ENCODE data around the gene BNC2. TPM values are rescaled to one million over a fixed set of nuclear protein-coding genes. Genes with fewer than 3 reads are reported as not detected.

BNC2 gene
- total and polyA plus RNA-seq, 2 of the 4 experiments (the other 2 are of a cell fraction) = 15.5 to 45.2 TPM

DNA sequence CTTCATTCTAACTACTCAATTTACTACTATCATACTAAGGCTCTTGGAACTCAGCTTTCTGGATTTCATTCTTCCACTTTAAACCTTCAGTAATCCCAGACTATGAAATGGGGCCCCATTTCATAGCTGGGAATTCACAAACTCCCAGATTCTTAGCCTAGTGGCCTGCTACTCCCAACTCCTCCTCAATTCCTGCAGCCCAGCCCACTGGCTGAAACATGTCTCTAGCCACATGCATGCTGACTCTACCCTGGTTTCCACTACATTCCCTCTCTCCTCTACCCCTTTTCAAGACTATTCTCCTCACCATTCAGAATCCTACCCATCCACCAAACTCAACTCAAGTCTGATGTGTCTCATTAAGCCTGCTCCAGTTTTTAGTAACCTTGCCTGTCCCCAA lies 370.6 kb downstream of the BNC2 start:
- Histone ChIP-seq H3K79me1 (ENCODE audit: low read depth in 1 of 2, low read length in 2 of 2) (peaks cover 20 to 39% of the 10 kb centered on the region in 2 experiments; a peak in 3 of 4 replicates), H2BK20ac (ENCODE audit: low read depth, low read length) (peak overlapping the region; percentile 79; the same call in 1 of the 2 replicates), H2AK9ac (replicated peaks; ENCODE audit: low read depth, low read length, poor library complexity) (peak overlapping the region; percentile 21), H3K56ac (ENCODE audit: extremely low read depth, insufficient read depth, low read length) (no peak overlapping the region), H3K27ac (ENCODE audit: insufficient read depth, low read length) (no peak overlapping the region), H3K4ac (ENCODE audit: low read depth, low read length) (peak overlapping the region; percentile 84; the same call in 1 of the 2 replicates), H3K9me3 (ENCODE audit: control insufficient read depth, insufficient read depth, low read length) (no peaks in the 10 kb centered on the region), H2BK120ac (ENCODE audit: low read depth, low read length) (peak overlapping the region; percentile 76; the same call in 1 of the 2 replicates), H3K27me3 (ENCODE audit: control insufficient read depth, insufficient read depth, low read length) (no peaks in the 10 kb centered on the region), H3K18ac (ENCODE audit: low read depth, low read length) (peak overlapping the region; percentile 66; the same call in 1 of the 2 replicates), H2AK5ac (ENCODE audit: low read depth, low read length) (peak overlapping the region; percentile 68), H4K91ac (ENCODE audit: insufficient read depth, low read depth, low read length) (peak overlapping the region; percentile 19; the same call in 1 of the 2 replicates), H4K8ac (ENCODE audit: low read depth in 2 of 2, low read length in 2 of 2) (peak overlapping the region; percentile 15 to 77; a peak in 2 of 4 replicates), H3K9ac (ENCODE audit: low read depth, low read length) (no peak overlapping the region), H3K9me1 (ENCODE audit: insufficient read depth, low read length) (peaks cover 9% of the 10 kb centered on the region), H3K4me3 (ENCODE audit: insufficient read depth, low read depth, low read length) (no peak overlapping the region), H2BK15ac (ENCODE audit: low read depth, low read length) (peak overlapping the region; percentile 54; the same call in 1 of the 3 replicates), H3K23ac (ENCODE audit: low read depth, low read length) (peak overlapping the region; percentile 87), H3K4me2 (ENCODE audit: low read depth, low read length) (no peak overlapping the region), H3K36me3 (ENCODE audit: control insufficient read depth, insufficient read depth, low read length) (no peaks in the 10 kb centered on the region), H3K14ac (replicated peaks; ENCODE audit: low read depth, low read length) (peak overlapping the region; percentile 91), H2BK5ac (ENCODE audit: low read depth, low read length, poor library complexity, severe bottlenecking) (peak overlapping the region; percentile 81), H2AFZ (replicated peaks; ENCODE audit: low read length, poor library complexity) (peak overlapping the region; percentile 34), H4K5ac (ENCODE audit: low read depth, low read length) (no peak overlapping the region), H3K4me1 (ENCODE audit: control insufficient read depth, insufficient read depth, low read length) (peaks cover 10% of the 10 kb centered on the region), H4K20me1 (ENCODE audit: insufficient read depth, low read length) (no peaks in the 10 kb centered on the region)
- ChIA-PET CTCF (no interaction called here), POLR2A (ENCODE audit: unreplicated experiment) (no interaction called here)
- in situ Hi-C loops (cut with MboI; ENCODE audit: low sequenced_read_pairs) (loop anchor here (25.0 kb wide), 1 partner anchor 962 kb away; no protein-coding TSS in a partner anchor), dilution Hi-C loops (cut with HindIII; ENCODE audit: low sequenced_read_pairs, unreplicated experiment) (no loop called here), intact Hi-C loops (cut with micrococcal nuclease) (loop anchor here (5.0 kb wide), 1 partner anchor 163 kb away; no protein-coding TSS in a partner anchor)
- DNase-seq = no peak
- BruUV-seq (replicated peaks) = no TSS peak
- TF ChIP-seq RFX5 (IDR thresholded peaks at IDR 0.05; ENCODE audit: low read depth, low read length) = no peak
- no peak for TF ChIP-seq CTCF (conservative IDR thresholded peaks at IDR 0.05; ENCODE audit: low read depth, low read length)
- TF ChIP-seq FOS (IDR thresholded peaks at IDR 0.05; ENCODE audit: low read depth, low read length) = no peak
- TF ChIP-seq ELK1 (IDR thresholded peaks at IDR 0.05; ENCODE audit: borderline replicate concordance, low read depth, low read length) = no peak
- TF ChIP-seq RAD21 (IDR thresholded peaks at IDR 0.05; ENCODE audit: low read length) = no peak
- TF ChIP-seq CHD1 (IDR thresholded peaks at IDR 0.05; ENCODE audit: low read depth, low read length) = no peak
- TF ChIP-seq MAZ (IDR thresholded peaks at IDR 0.05; ENCODE audit: borderline replicate concordance, low read depth, low read length) = no peak
- no peak for TF ChIP-seq NFE2L2 (IDR thresholded peaks at IDR 0.05; ENCODE audit: low read depth, low read length)
- no peak for TF ChIP-seq BHLHE40 (IDR thresholded peaks at IDR 0.05; ENCODE audit: low read depth, low read length)
- TF ChIP-seq SMC3 (IDR thresholded peaks at IDR 0.05; ENCODE audit: low read depth, low read length) = no peak
- TF ChIP-seq MXI1 (IDR thresholded peaks at IDR 0.05; ENCODE audit: borderline replicate concordance, low read depth, low read length) = no peak
- TF ChIP-seq CEBPB (IDR thresholded peaks at IDR 0.05; ENCODE audit: low read depth, low read length) = no peak
- TF ChIP-seq, protein P1, sequence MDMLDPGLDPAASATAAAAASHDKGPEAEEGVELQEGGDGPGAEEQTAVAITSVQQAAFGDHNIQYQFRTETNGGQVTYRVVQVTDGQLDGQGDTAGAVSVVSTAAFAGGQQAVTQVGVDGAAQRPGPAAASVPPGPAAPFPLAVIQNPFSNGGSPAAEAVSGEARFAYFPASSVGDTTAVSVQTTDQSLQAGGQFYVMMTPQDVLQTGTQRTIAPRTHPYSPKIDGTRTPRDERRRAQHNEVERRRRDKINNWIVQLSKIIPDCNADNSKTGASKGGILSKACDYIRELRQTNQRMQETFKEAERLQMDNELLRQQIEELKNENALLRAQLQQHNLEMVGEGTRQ (IDR thresholded peaks at IDR 0.05; ENCODE audit: low read depth, low read length) = no peak
- no peak for TF ChIP-seq POLR2A (IDR thresholded peaks at IDR 0.05; ENCODE audit: low read depth, low read length)
- no peak for TF ChIP-seq MAFK (IDR thresholded peaks at IDR 0.05; ENCODE audit: low read depth, low read length)
- no peak for TF ChIP-seq RCOR1 (IDR thresholded peaks at IDR 0.05; ENCODE audit: insufficient replicate concordance, low read length)
- ATAC-seq (ENCODE audit: low read depth) = peak; percentile 40; the same call in 1 of the 2 replicates
